HG03159 (cell line): ENCODE data around the gene CASP7.

ENCODE experiments used
- ATAC-seq: cut with Tn5 transposase; IDR thresholded peaks from one replicate; pipeline ENCODE4 v1.9.1; 2021; ENCODE audit warnings: mild to moderate bottlenecking, moderate library complexity; ENCODE audit not compliant: unreplicated experiment

Gene CASP7

DNA sequence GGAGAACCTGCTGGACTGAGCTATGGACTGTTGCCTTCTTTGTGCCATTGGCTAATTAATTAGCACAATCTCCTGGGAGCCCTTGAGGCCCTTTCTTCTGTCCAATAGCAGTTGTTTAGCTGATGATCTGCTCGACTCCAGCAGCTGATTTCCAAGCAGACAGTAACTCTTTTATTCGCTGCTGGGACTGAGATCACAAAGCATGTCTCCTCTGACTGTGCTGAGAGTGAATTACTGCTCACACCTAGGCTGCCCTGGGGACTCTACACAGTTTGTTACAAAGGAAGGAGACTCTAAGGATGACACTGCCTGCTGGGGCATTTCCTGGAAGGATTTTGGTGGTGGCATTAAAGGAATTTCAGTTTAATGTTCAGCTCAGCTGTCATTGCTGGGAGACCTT lies 31.4 kb downstream of the CASP7 start:
- ATAC-seq, result no peak

DNA sequence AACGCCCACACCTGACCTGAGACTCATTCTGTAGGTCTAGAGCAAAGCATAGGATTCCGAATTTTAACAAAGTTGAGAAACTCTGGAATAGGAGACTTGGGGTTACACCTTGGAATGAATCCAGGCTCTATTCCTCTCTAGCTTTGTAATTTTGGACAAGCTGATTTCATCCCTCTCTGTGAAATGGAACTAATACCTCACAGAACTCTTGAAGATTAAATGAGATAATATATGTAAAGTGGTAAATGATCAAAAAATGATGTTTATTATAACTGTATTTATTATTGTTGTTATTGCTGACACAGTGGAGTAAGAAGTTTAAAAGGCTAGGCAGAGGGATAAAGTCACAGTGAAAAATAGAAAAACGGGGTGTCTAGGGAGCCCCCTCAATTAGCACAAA lies 32.3 kb downstream of the CASP7 start:
- ATAC-seq, result no peak

DNA sequence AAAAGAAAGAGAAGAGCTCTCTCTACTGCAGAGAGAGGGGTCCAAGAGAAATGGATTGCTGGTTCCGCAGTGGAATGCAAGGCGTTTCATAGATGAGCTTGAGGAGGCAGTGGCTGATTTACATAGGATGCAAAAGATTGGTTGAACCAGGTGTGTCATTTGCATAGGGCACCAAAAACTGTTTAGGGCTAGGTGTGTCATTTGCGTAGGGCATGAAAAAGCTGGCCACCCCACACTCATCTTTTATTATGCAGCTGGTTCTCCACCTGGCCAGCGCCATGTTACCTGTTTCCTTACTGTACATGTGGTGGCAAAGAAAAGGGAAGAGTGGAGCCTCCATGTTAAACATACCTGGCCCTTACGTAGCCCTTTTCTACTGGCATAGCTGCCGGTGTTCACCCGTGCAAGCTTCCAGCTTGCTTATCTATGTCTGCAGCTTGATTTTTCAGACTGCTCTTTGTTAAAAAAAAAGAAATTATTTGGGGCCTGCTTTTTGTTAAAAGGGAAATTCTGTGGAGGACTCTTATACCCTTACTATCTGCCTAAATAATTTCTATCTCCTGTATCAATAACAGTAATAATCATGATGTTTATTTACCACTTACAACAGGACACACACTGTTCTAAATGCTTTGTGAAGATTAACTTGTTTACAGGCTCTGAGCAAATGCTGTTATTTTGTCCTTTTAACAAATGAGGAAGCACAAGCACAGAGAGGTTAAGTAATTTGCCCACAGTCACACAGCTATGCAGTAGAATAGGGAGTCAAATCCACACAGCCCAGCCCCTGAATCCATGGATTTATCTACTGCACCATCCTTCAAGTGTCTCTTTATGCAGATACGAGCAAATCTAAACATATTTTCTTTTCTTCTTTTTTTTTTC lies 33.3 kb downstream of the CASP7 start:
- no peak for ATAC-seq

DNA sequence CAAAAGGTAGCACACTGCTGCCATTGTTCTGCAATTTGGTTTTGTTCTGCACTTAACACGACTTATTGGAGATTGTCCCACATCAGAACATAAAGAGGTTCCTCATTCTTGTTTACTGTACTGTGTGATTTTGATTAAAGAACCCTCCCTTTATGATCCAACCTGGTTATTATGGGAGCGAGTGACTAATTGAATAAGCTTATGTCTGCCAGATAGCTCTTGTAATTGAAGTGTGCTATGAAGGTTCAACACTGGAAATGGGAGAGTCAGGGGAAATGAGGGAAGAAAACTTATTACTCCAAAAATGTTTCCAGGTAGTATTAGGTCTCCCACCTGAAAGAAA lies 33.9 kb downstream of the CASP7 start:
- ATAC-seq, result no peak

DNA sequence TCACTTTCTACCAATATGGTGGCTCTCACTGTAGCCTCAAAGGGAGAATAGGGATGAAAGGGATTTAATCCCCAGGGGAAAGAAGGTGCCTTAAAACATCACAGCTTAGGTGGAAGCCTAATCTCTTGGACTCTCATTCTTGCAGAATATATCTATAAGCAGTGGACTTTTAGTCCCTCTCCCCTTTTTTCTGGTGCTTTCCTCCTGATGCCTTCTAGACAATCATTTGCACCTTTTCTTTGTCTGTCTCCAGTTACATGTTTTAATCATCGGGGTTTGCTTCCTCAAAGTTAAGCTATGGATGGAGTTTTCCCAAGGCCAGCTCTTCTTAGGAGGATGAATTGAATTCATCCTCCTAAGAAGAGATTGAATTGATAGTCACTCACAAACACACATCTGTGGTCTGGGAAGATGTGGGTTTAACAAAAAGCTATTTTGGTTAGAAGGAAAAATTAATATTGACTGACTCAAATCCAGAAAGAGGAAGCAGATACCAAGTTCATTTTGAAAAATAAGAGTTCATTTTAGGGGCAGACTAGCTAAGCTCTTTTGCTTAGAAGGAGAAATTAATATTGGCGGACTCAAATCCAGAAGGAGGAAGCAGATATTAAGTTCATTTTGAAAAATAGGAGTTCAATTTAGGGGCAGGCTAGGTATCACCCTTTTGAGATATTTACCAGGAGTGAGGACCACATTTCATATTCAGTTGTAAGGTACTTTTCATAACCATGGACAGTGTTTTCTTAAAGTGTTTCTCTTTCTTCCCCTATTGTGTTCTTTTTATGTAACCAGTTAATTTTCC lies 36.6 kb downstream of the CASP7 start:
- no peak for ATAC-seq

DNA sequence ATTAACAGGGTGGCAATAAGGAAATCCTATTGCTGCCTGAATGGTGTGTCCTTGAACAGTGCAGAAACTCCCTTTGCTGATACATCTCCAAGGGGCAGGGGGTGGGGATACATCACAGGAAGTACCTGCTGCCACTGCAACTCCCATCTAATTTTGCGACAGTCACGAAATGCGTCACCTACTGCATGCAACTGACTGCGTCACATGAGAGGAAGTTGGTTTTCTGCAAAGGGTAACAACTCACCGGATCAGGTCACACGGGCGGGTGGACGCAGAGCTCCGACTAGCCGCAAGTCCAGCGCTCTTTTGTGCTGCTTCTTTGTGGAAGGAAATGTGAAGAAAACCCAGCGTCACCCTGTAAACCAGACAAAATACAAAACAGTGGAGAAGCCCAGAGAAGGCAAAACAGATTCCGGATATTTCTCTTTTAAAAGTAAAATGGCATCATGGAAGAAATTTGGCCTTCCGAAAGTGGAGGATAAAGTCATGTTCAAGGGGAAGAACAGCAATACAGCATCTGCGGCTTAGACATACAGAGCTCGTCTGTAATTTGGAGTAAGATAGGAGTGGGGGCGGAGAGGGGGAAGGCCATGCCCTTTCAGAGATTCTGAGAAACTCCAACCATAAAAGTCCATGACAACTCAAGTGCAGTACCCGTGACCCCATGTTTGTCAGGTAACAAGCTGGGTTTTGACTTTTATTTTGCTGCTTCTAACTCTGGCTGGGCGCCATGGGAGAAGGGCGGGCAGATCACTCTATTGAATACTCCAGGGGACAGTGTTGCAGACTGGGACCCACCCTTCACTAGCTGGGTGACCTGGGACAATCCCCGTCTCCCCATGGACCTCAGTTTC lies 39.5 kb downstream of the CASP7 start:
- ATAC-seq, result no peak

DNA sequence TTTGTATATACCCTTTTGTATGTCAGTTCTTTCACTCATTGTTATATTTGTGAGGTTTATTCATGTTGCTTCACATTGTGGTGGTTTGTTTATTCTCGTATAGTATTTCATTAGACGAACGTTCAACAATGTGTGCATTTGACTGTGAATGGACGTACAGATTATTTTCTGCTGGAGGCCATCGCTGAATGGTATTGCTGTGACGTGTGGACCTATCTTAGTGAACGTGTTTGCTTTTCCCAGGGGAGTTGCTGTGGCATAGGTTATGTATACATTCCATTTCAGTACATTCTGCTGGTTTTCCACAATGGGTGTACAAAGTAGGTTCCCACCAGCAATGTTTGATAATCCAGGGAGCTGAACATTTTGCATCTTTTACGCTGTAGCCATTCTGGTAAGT lies 40.7 kb downstream of the CASP7 start:
- ATAC-seq, result no peak

DNA sequence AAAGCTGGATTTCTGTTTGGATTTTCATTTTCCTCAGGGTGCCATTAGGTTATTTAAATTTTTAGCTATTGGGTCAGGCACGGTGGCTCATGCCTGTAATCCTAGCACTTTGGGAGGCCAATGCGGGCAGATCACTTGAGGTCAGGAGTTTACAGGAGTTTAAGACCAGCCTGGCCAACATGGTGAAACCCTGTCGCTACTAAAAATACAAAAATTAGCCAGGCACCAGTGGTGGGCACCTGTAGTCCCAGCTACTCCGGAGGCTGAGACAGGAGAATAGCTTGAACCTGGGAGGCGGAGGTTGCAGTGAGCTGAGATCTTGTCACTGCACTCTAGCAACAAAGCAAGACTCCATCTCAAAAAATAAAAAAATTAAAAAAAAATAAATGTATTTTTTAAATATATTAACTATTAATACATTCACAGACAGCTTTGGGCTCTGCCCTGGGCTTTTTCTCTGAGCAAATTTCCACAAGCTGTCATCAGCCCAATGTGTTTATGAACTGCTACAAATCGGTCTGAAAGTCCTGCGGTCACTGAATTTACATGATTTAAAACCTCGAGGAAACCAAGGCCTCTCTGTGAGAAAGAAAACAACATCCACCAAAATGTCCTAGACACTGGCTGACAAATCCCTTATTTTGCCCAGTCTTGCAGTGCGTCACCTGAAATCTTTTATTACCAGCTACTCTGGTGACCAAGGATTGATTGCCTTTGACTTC lies 52.6 kb downstream of the CASP7 start:
- ATAC-seq, result no peak

DNA sequence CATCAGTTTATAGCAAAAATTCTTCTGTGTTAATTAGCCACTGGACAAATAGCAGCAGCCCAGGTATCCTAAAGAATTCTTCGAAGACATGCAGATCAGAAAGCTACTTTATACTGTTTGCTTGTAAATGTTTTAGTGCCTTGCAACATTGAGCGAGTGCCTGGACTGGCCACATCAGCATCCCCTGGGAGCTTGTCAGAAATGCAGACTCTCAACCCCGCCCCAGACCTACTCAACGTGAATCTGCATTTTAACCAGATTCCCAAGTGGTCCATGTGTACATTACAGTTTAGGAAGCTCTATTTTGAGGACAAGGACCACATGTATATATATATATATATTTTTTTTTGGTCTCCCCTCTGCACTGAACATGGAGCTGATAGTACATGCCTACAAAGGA lies 53.3 kb downstream of the CASP7 start:
- ATAC-seq, result no peak

DNA sequence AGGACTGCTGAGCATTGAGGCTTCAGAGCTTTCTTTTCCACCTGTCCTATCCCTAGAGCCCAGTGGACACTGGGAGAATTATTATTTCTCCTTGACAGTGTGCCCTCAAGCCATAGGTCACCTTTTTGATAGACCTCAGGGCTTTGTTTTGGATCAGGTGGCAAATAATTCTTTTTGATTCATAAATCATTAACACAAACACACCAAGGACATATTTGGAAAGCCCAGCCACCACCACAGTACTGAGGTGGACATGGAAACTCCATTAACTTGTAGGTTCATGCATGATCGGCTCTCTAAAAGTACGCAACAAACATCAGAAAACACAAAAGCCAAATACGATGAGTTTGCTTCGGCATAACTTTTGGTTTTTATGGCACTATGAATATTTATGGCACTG lies 53.9 kb downstream of the CASP7 start:
- no peak for ATAC-seq

DNA sequence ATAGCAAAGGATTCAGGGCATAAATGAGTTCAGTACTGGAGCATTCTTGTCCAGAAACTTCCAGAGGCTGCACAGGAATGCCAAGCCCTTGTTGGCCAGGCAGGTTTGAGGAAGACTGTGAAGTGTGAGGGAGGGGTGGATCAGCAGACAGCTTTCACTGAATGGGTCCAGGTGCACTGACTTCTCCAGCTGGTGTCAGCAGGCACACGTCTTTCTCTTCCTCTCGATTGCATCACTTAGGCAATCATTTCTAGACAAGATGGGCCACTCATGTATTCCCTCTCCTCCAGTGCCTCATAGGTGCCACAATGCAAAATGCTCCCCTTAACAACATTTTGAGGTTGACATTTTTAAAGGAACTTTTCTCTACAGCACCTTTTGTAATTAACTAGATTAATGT lies 56.2 kb downstream of the CASP7 start:
- peak; percentile 87 for ATAC-seq

DNA sequence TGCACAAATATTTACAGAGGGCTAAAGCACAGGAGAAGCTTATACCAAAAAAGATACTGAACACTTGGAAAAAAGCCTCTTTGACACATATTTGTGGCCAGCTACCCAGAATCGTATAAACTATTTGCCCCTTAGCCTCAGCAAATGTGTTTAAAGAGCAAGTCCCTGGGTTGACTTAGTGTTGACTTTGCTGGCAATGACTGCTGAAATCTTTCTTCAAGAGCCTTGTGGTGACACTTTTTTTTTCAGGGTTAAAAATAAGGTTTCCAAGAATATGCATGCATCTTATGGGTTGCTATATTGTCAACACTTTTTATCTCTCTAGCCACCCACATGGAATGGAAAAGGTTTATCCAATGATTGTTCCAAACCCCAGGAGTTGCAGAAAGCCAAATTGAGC lies 56.9 kb downstream of the CASP7 start:
- ATAC-seq, result no peak

DNA sequence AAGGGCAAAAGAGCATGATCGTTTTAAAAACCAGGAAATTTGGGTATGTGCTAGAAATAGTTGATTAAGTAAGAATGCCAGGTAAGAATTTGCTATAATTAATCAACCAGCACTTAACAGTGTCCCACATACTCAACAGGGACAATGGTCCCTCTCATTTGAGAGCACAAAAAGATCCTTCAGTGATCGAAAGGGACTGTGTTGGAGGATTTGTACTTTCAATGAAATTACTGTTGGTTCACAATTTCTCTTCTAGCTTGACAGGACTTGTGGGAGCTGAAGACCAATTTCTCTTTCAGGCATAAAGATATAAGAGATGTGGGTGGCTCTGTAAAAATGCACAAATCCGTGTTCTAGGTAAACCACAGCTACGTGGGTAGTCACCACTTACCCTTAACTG lies 59.3 kb downstream of the CASP7 start:
- no peak for ATAC-seq

DNA sequence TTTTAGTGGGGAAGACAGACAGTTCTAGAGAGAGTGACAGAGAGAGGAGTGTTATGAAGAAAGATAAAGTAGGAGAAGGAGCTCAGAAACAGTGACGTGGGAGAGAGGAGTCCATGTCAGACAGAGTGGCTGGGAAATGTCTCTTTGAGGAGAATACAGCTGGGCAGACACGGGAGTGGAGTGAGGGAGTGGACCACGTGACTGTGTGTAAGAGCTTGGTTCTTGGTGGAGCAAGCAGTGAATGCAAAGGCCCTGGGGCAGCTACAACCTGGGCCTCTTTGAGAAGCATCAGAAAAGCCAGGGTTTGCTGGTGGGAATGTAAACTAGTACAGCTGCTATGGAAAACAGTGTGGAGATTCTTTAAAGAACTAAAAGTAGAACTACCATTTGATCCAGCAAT lies 59.9 kb downstream of the CASP7 start:
- ATAC-seq, result no peak

DNA sequence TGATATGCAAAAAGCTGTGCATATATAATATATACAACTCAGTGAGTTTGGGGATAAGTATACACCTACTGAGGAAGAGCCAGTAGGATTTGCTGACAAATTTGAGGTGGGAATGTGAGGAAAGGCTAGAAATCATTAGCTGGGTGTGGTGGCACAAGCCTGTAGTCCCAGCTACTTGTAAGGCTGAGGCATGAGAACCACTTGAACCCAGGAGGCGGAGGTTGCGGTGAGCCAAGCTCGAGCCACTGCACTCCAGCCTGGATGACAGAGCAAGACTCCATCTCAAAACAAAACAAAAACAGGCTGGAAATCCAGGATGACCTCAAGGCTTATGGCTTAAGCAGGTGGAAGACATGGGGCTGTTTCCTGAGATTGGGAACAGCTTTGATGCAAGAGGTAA lies 61.1 kb downstream of the CASP7 start:
- ATAC-seq, result no peak

DNA sequence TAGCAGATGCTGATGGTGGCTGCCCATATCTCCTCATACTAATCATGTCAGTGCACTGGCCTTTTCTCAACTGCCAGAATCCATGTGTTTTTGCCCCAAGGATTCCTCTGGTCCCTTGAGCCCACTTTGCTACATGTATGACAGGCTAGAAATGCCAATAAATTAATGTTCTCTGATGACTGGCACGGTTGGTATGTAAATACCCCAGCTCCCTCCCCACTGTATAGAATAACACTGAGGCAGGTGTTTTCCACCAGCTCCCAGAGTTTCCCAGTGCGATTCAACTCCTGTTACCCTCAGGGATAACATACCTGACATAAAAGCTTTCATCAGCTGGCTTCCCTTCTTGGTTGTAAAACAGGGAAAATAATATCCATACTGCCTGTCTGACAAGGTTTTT lies 62.8 kb downstream of the CASP7 start:
- no peak for ATAC-seq

DNA sequence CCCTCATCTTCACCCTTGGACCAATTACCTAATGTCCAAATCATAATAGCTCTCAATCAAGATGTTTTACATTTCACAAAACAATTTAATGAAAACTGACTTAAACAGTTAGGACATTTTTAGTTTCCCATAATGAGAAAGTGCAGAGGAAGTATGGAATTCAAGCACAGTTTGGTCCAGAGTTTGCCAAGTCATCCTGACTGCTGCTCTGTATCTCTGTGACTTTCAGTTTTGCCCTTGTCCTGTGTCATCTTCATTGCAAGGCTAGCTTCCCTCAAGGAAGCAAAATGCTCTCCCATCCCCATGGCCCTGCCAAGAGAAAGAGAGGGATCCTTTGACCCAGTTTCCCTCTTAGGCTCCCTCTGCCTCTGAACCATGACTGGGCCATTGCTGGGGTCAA lies 63.9 kb downstream of the CASP7 start:
- ATAC-seq, result no peak

DNA sequence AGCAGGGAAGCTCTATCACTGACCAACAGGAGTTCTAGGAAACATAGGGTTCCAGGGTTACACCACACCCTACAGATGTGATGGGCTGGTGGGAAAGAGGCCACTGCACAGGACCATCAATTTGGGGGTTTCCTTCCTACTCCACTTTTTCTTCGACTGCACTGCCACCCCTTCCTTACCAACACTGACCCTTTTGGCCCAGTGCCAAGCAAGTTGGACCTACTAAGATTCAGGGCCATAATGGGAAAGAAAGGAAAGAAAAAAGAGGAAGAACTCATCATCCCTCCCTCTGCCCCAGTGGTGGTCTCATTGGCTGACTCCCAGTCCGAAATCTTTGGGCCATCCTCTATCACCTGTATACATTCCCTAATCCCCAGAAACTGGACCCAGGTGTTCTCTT lies 65.7 kb downstream of the CASP7 start:
- no peak for ATAC-seq

DNA sequence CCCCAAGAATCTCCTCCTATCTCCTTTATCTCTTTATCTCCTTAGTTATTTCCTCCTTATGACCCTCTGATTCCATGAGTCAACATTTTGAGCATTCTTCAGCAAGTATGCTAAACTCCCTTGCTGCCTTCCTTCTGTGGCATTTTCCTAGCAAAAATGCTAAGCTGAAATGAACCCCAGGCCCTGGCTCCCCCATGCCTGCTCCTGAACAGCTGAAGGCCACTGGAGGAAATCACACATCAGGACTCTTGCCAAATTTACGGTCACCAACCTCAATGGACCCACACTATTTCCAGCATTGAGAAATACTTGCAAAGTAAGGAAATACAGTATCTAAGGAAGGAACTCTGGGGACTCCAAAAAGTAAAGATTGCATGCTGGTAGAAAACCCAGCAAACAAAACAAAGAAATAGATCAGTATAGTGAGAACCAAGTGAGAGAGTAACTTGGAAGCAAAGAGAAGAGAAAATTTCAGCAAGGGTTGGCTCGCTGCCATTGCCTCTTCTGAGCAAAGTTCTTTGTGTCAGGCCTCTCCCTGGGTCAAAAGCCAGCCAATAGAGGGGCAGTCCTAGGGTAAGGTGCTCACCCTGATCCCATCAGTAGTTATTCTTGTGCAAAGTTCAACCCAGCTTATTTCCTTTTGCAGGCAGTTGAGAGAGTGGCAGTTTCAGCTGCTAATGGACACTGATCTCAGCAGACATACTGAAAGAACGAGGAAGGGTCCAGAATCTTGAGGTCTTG lies 66.7 kb downstream of the CASP7 start:
- ATAC-seq, result no peak

DNA sequence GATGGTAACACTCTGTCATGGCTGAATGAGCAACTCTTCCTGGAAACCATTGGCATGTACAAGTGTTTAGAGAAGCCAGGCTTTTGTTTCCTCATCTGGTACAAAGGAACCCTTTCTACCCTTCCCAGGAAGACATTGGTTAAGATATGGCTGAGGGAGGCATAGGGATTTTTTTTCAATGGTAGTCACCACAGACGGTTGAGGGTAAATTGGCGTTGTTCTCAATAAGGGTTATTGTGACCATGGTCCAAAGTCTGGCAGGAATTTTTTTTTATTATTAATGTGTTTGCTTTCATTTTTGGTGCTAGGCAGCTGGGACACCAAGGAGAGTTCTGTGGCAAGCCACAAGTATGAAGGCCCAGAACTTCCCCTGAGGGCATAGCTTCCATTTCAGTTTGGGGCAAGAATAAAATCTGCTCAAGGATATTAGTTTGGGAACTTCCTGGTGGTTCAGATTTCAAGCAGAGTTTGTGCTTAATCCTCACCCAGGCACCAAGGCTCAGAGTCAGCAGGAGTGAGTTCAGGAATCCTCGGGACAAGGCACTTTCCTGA lies 71.5 kb downstream of the CASP7 start, which contains the start of gene PLEKHS1:
Gene PLEKHS1, plus strand, starts transcription at position 502 of the 552 bp plus-strand sequence. CDS start 3,596 bp downstream, outside the sequence.
- no peak for ATAC-seq
